ENCODE data around the gene HSP90AB1.

The HSP90AB1 gene

DNA sequence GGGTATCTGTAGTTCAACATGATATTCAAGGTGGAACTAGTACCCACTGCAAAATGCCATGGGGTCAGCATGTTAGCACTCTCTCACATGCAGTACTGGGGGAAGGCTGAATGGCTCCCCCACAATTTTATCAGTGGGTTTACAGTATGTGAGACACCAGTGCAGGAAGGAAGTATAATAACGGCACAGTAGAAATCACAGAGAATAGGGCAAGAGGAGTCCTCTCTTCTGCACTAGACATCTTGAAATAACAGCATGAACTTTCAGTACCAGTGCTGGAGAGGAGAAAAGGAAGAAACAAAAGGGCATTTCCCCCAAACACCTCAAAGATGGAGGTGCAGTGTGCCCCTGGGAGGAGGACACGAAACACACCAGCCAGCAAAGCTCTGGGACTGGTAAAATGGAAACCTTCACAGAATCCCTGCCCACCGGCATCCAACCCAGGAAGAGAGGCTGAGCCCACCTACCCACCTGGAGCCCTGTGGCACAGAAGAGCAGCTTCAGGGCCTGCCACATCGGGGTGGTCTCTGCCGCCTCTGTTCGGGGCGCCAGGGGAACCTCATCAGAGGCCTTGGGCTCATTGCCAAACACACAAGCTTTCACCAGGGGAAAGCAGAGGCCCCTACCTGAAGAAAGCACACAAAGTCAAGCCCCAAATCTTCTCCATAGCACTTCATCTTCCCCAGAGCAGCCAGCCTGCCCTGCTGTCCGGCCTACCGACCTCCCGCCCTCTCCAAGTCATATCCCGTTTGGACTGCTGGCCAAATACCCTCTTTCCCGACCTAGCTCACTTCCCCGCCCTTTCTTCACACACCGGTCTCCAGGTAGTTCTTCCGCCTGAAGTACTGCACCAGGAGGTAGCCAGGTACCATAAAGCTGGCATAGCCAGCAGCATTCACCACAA lies 9.2 kb downstream of the HSP90AB1 start:
- DNase-seq: peak; percentile 52

DNA sequence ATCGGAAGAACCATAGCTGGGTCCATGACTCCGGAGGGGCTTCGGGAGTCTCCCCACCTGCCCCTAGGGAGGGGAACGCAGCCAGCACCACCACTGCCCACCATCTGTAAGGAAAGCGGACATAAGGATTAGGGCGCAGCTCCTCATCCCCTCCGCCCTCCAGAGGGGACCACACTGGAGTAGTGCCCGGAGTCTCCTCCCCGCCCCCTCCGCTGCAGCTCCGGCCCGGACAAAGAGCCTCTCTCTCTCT lies 9.8 kb downstream of the HSP90AB1 start:
- DNase-seq: no peak

DNA sequence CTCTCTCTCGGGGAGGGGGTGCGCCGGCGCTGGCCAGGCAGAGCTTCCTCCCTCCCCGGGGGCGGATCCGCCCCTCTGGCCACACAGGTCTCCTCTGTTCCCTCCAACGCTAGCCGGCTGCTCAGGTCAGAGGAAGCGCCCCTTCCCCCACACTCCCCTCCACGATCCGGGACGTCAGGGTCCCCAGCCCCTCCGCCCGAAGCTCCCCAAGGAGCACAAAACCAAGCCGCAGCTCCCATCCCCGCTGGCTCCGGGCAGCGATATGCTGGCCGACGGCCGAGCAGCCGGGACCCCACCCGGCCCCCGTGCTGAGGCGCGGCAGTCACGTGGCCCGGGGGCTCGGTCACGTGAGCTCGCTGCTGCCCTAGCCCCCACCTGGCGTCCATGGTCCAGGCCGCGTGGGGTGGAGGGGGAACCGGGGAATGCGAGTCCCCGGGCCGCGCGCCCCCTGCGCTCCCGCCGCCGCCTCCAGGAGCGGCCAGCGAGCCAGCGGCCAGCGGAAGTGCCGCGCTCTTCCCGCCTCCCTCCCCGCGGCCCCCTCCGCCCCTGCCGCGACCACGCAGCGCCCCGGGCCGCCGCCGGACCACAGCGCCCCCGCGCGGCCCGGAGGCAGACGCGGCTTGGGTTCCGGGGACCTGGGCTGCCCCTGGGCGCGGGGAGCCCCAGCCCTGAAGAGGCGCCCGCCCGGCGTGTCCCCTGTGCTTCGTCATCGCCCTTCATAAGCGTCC lies 10.3 kb downstream of the HSP90AB1 start, which contains the start of gene SLC35B2:
SLC35B2 (minus strand) TSS at position 504 of the 728 bp plus-strand sequence; CDS start at position 386, 118 bp downstream.
- peak; percentile 80 for DNase-seq

DNA sequence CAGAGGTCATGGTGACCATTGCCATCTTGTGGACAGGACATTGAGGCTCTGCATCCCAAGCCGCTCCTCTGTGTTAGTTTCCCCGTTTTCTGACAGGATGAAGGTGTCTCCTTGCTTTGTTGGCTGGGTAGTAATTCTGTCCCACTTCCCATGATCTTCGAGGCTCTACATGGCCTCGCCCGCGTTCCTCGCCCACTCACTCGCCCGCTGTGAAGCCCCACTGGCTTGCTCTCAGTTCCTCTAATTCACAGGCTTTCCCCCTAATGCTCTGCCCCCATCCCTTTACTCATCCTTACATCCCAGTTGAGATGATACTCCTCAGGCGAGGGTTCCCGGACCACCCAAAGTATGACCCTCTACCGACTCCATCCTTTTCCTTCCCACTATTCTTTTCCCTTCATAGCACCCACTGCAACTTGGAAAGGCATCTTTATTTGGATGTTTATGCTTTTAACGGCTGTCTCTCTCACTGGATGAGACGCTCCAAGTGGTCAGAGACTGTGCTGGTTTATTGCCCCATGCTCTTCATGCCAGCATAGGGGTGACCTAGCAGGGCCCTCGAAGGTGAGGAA lies 10.9 kb downstream of the HSP90AB1 start:
- DNase-seq: no peak

DNA sequence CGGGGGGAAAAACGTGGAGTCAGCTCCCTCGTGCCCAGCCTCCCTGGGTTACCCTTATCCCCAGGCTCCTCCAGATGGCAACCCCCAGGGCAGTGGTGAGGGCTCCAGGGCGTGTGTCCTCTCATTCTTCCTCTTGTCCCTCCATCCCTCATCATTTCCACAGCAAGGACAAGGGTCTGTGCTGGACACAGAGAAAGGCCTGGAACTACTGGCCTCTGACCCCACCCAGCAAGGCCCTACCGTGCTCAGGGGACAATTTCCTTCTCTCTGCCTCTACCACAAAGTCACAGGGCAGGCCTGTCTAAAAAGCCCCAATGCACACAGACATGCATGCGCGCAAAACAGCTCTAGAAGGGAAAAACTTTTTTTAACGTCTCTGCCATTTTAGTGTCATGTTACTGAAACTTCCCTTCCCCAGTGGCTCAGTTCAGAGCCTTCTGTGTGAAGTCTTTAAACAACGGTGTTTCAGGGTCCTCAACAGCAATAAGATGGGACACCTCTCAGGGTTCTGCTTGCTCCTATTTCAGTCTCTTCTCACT lies 11.5 kb downstream of the HSP90AB1 start:
- DNase-seq: no peak

DNA sequence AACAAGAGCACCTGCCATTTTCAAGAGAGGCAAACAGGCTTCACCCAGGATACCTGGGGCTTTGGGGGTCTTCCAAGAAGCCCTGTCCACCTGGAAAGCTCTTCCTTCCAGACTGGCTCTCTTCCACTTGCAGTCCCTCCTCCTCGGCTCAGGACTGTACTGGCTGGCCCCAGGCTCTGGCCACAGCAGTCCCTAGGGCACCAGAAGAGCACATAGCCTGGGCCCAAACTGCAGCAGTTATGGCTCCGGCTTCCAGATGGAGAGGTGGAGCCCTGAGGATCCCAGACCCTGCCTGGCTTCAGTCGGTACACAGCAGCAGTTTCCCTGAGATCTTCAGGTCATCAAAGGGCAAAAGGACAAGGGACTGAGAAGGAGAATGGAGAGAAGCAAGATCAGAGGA lies 12.0 kb downstream of the HSP90AB1 start:
- no peak for DNase-seq

DNA sequence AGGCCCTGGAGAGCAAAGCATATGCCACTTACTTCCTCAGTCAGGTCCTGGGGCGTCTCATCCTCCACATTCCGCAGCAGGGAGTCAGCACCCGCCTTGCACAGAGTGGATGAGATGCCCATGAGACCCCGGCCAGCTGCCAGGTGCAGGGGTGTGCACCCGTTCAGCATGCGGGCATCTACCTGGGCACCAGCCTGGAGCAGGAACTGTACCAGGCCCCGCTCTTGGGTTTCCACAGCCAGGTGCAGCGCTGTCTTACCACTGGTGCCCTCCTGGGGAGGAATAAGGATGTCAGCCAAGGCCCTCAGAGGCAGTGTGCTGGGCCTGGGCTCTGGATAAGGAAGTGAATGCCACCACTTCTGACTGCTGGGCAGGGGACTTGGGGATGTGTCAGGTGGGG lies 13.1 kb downstream of the HSP90AB1 start:
- DNase-seq: no peak

DNA sequence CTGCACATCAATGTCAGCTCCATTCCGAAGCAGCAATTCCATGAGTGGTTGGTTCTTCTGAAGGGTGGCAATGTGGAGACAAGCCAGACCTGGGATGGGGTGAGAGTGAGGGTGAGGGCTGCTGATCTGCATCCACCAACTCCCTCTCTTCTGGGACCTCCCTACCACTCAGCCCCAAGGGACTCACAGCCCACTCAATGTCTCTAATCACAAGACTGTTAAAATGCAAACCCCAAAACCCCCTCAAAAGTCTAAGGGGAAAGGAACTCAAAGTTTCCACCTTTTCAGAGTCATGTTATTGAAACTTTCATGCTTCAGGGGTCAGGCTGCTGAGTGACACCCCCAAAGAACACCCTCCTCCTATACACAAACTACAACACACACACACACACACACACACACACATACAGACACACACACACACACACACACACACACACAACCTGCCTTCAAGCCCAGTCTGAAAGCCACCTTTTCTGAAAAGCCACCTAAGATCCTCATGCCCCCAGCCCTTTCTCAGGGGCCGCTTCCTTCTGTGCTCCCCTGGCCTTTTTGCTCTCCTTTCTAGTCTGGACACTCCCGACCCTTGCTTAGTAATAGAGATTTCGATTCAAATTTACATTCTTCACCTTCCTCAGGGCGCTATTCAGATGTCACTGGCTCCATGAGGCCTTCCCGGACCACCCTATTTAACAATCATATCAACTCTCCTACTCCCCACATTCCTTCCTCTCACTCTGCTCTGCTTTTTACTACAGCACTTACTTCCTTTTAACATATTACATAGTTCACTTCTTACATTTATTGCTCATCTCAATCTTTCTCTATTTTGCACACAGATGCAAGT lies 13.8 kb downstream of the HSP90AB1 start:
- DNase-seq: no peak

DNA sequence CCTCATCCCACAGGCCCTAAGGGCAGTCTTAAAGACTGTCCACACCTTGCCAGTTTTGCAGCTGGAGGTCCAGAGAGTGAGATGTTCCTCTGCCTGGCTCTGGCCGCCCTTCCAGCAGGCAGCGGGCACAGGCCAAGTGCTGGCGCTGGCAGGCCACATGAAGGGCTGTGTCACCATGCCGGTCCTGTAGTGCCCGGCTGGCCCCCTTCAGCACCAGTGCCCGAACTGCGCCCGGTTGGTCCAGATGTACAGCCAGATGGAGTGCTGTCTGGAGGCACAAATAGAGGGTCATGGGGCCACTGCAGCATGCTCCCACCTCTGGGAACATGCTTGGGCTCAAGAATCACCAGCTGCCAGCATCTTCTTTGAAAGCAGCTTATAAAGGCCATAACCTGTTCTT lies 14.7 kb downstream of the HSP90AB1 start:
- DNase-seq: no peak

DNA sequence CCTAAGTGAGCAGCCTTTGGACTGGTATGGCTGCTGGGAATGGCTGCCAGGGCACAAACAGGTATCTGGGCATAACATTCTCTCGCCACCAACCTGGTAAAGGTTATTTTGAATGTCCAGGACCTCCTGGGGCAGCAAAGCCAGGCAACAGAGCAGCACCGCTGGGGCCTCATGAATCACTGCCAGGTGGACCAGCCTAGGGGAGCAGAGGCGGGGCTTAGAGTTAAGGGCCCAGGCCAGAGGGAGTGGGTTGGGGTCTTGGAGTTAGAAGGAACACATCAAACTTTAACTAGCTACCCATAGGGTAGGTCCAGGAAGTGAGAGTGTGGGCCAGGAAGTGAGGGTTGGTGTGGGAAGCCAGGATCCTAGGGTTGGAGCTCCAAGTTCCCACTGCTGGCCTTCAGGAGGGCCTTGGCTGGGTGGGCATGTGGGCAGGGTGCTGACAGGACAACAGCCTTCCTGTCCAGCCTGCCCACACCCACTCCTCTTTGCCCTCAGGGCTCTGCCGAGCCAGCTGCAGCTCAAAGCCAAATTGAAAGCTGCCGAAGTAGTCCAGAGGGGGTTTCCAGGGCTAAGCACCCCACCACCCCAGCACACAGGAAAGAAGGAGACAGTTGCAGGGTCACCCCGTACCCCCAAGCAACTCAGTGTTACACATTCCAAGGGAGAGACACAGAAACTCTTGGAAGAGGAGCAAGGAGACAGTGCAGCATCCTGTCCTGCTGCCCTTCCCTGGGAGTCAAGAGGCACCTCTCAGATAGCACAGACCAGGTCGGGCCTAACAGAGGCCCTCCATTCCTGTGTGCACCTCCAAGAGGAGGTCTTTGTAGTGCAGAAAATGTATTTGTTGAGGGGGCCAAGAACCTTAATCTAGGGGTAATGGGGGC lies 15.8 kb downstream of the HSP90AB1 start:
- no peak for DNase-seq

DNA sequence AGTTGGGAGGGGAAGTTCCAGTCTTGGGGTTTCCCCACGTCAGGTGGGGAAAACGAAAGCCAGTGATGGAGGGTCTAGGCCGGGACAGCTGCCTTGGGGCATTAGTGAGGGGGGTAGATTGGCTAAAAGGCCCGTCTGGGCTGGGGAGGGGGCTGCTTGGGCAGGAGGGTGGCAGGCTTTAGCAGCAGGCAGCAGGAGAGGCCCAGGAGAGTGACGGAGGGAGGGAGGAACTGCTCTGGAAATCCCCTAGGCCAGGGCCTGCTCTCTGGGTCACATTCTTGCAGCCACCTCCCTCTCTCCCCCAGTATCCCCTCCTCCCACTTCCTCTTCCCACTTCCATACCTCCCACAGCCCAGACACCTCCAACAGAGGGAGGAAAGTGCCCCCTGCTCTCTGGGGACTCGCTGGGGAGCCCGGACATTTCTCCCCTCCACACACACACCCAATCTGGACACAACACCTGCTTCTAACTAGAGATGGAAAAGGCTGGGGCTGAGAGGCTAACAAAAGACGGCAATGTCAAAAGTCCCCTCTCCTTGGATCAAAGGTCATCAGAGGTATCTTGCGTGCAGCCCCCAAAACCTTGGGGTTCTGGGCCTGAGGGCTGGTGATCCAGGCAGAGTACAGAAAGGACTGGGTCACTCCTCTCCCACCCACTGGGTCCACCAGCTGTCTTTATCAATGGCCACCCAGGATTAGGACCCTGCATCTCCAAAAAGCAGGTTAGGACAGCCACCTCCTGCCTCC lies 16.6 kb downstream of the HSP90AB1 start:
- DNase-seq: peak; percentile 55

DNA sequence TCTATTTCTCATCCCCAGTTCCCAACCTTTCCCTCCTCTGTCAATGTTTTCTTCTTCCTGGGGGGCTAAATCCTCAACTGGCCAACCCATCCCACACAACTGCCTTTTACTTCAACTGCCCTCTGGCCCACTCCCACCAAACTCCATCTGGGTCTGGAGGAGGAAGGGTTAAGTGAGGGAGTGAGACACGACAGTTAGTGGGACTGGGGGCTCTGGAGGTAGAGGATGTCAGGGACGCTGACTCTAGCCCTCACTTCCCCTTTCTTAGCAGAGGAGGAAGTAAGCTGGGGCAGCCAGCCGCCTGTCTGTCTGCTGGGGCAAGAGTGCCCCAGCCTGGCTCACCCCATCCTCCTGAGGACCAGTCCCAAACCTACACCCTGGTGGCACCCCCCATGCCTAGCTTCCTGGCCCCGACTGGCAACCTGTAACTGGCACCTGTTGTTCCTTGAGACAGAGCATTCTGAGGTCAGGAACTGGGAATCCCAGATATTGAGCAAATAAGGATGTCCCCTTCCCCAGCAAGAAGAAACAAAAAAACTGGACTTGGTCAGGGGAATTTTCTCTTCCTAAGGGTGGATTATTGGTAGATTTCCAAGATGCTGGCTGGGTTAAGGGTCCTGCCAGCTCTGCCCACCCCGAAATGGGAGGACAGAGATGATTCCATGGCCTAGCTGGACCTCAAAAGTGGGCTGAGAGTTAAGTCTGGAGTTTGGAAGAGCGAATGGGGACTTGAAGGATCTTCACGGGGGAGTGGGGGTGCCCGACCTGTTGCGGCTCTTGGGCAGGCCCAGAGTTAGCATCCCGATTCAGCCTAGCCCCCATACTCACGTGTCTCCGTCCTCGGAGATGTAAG lies 17.5 kb downstream of the HSP90AB1 start:
- DNase-seq: peak; percentile 59

DNA sequence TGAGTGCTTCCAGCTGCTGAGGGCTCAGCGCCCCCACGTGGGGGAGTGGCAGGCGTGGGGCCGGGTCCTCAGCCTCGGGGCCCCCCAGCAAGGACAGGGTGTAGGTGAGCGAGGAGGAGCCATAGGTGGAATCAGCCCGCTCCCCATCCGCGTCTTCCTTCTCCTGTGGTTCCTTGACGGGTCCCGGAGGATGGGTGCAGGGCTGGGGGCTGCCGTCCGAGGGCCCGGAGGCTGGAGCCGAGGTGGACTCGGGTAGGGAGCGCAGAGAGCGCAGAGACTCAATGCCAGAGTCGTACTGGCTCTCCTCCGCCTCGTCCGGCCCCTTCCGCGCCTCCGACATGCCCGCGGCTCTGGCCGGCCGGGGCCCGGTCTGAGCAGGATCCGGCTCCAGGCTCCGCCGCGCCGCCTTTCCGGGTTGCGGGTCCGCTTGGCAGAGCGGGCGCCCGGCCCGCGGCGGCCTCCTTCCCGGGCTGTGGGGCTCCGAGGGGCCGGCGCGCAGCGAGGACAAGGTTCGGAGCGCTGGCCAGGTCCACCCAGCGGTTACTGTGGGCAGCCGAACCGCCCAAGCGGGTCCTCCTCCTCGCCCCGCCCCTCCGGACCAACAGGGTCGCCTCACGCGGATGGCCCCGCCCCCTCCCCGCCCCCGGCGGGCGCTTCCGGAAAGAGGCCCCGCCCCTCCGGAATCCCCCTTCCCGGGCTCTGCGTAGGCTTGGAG lies 18.3 kb downstream of the HSP90AB1 start, which contains the start of gene NFKBIE:
NFKBIE (minus strand) TSS at position 545 of the 715 bp plus-strand sequence; CDS start at position 340, 205 bp downstream.
- DNase-seq: peak; percentile 95

DNA sequence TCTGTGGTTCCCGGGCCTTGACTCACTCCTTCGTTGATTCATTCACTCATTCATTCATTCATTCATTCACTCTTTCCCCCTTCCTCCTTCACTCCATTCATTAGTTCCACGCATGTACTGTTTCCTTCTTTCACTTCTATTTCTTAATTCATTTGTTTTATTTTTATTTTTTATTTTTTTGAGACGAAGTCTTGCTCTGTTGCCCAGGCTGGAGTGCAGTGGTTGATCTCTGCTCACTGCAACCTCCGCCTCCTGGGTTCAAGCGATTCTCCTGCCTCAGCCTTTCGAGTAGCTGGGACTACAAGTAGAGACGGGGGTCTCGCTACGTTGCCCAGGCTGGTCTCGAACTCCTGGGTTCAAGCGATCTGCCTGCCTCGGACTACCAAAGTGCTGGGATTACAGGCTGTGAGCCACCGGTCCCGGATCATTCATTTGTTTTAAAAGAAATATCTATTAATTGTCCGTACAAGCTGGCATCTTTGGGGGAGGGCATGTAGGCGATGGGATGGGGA lies 18.9 kb downstream of the HSP90AB1 start:
- no peak for DNase-seq

DNA sequence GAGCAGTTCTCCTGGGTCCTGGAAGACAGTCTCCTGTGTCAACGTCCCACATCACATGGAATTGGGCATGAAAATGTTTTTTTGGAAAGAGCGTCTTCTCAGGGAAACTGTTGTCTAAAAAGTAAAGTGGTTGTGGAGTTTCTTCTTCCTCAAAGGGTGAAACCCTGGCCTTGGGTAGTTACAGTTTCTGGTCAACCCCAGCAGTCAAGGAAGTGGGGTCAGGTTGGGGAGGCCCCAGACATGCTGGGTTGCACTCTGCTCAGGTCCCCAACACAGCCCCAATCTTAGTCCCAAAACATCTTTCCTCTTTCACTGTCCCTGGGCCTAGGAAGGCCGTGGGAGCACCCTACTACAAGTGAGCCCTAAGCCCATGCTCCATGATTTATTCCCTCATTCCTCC lies 19.4 kb downstream of the HSP90AB1 start:
- no peak for DNase-seq

DNA sequence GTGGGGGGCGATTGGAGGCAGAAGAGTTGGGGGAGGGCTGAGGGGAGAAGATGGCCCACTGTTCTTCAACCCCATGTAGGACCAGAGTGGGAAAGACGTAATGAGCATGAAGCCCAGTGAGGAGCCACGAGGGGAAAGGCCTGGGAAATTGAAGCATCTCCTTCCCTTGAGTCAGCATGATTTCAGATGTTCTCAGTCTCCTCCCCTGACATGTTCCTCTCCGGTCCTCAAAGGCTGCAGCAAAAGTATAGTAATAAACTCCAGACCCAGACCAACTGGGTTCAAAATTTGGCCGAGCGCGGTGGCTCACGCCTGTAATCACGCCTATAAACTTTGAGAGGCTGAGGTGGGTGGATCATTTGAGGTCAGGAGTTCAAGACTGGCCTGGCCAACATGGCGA lies 20.4 kb downstream of the HSP90AB1 start:
- DNase-seq: no peak

DNA sequence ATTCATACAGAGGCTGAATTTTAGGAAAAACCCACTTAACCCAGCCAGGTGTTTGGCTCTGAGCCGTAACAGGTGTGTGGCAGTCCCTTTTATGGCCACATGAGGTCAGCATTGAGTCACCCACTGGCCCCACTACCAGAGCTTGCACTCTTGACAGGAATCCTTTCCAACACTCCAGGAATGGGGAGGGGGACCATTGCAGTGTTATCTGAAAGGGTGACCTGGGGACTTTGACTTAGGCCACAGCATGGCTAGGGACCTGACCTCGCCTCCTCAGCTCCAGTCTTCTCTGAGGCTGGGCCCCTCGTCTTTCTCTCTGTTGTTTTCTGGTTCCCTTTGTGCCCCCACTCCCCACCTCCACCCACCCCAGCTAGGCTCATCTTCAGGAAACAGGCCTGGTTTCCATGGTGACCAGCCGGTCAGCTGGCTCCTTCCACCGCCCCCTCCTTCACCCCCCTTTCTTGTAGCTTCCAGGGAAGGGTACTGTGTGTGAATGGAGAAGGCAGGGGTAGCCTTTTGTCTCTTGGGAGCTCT lies 21.3 kb downstream of the HSP90AB1 start:
- DNase-seq: peak; percentile 72

DNA sequence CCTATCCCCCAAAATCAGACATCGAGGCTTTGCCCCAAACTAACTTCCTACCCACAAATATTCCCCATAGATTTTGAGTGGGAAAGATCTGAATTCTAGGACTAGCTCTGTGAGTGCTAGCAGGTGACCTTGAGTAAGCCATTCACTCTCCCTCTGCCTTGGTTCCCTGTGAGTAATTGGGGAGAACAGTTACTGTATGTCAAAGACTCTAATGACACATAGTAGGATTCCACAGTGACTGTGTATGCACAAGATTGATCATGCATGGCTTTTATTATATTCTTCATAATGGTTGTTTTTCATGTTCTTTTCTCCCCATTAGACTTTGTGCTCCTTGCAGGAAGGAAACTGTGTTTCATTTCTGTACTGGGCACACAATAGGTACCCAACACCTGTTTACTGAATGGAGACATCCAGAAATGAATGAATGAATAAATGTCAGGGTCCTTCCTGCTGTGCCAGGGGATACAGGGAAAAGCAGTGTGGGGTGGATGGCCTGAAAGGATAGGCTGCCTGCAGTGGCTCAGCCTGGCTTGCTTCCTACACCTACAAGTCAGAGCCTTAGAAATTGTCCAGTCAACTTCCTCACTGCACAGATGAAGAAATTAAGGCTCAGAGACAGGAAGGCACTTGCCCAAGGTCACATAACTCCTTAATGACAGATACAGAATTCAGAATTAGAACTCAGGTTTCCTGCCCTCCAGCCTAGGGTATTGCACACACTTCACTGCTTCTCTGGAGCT lies 22.4 kb downstream of the HSP90AB1 start:
- no peak for DNase-seq
